ENCODE measurements around the gene FOXN4. TPM values are rescaled to one million over a fixed set of nuclear protein-coding genes. Genes with fewer than 3 reads are reported as not detected.

FOXN4 gene
- polyA plus RNA-seq, 6 donors from 2014 or later: not detected

GRCh38 chr12:109299849-109300248 lies 9.2 kb downstream of the FOXN4 start:
- no peak overlapping the region for H3K27ac Mint-ChIP-seq
- no peaks in the 10 kb centered on the region for H3K36me3 Mint-ChIP-seq
- no peak for ATAC-seq (ENCODE audit: low read depth in 2 of 2)
- no peaks in the 10 kb centered on the region for H3K4me1 Mint-ChIP-seq
- H3K9me3 Mint-ChIP-seq: peaks cover 0 to 2% (median 0%) of the 10 kb centered on the region in 7 donors
- no peak overlapping the region for H3K4me3 Mint-ChIP-seq
- peaks cover 22 to 59% (median 46%) of the 10 kb centered on the region in 3 donors for H3K27me3 Mint-ChIP-seq
- DNase-seq: no peak

GRCh38 chr12:109296431-109296830 lies 12.7 kb downstream of the FOXN4 start:
- H3K4me1 Mint-ChIP-seq: peaks cover 0 to 3% (median 2%) of the 10 kb centered on the region in 3 donors
- no peak for DNase-seq
- no peak overlapping the region for H3K27ac Mint-ChIP-seq
- ATAC-seq (ENCODE audit: low read depth in 2 of 2): no peak
- no peak overlapping the region for H3K4me3 Mint-ChIP-seq
- peaks cover 0 to 1% (median 0%) of the 10 kb centered on the region in 7 donors for H3K9me3 Mint-ChIP-seq
- peaks cover 20 to 50% (median 47%) of the 10 kb centered on the region in 3 donors for H3K27me3 Mint-ChIP-seq
- H3K36me3 Mint-ChIP-seq: no peaks in the 10 kb centered on the region

GRCh38 chr12:109295764-109296425 lies 13.2 kb downstream of the FOXN4 start:
- ATAC-seq (ENCODE audit: low read depth in 2 of 2): no peak
- Mint-ChIP-seq H3K4me1 (peaks cover 0 to 6% (median 2%) of the 10 kb centered on the region in 3 donors), H3K4me3 (peak overlapping the region in 1 of 8 donors; percentile 74)

GRCh38 chr12:109294286-109294796 lies 14.7 kb downstream of the FOXN4 start:
- no peaks in the 10 kb centered on the region for H3K36me3 Mint-ChIP-seq
- no peak overlapping the region for H3K27ac Mint-ChIP-seq
- DNase-seq (no peak), ATAC-seq (ENCODE audit: low read depth in 2 of 2) (no peak)
- H3K27me3 Mint-ChIP-seq: peaks cover 19 to 62% (median 60%) of the 10 kb centered on the region in 3 donors
- H3K4me1 Mint-ChIP-seq: peaks cover 0 to 6% (median 2%) of the 10 kb centered on the region in 3 donors
- peaks cover 0 to 3% (median 0%) of the 10 kb centered on the region in 7 donors for H3K9me3 Mint-ChIP-seq
- peak overlapping the region in 1 of 8 donors; percentile 57 for H3K4me3 Mint-ChIP-seq

More at GRCh38 chr12:109295764-109296425, 13.2 kb downstream of the FOXN4 start:
- peaks cover 0 to 1% (median 0%) of the 10 kb centered on the region in 7 donors for H3K9me3 Mint-ChIP-seq
- H3K27ac Mint-ChIP-seq: no peak overlapping the region
- H3K36me3 Mint-ChIP-seq: no peaks in the 10 kb centered on the region
- H3K27me3 Mint-ChIP-seq: peaks cover 16 to 52% (median 50%) of the 10 kb centered on the region in 3 donors
- no peak for DNase-seq

- peaks cover 0 to 4% (median 3%) of the 10 kb centered on the region in 7 donors for H3K9me3 Mint-ChIP-seq
- H3K27ac Mint-ChIP-seq: no peak overlapping the region
- no peak overlapping the region for H3K4me3 Mint-ChIP-seq
- peaks cover 18 to 67% (median 60%) of the 10 kb centered on the region in 3 donors for H3K27me3 Mint-ChIP-seq
- DNase-seq: no peak
- H3K36me3 Mint-ChIP-seq: no peaks in the 10 kb centered on the region
- peaks cover 0 to 6% (median 2%) of the 10 kb centered on the region in 3 donors for H3K4me1 Mint-ChIP-seq
- ATAC-seq (ENCODE audit: low read depth in 2 of 2): no peak
These were observed 16.0 kb downstream of the FOXN4 start for GRCh38 chr12:109293106-109293505.

- no peaks in the 10 kb centered on the region for H3K36me3 Mint-ChIP-seq
- no peak overlapping the region for H3K4me3 Mint-ChIP-seq
- DNase-seq: no peak
- H3K4me1 Mint-ChIP-seq: peaks cover 0 to 6% (median 2%) of the 10 kb centered on the region in 3 donors
- H3K27me3 Mint-ChIP-seq: peaks cover 18 to 73% (median 60%) of the 10 kb centered on the region in 3 donors
- no peak overlapping the region for H3K27ac Mint-ChIP-seq
- no peak for ATAC-seq (ENCODE audit: low read depth in 2 of 2)
- H3K9me3 Mint-ChIP-seq: peaks cover 0 to 4% (median 3%) of the 10 kb centered on the region in 7 donors
These were observed 16.8 kb downstream of the FOXN4 start for GRCh38 chr12:109292342-109292711.

- H3K4me1 Mint-ChIP-seq: peaks cover 0 to 6% (median 2%) of the 10 kb centered on the region in 3 donors
- peaks cover 0 to 4% (median 2%) of the 10 kb centered on the region in 7 donors for H3K9me3 Mint-ChIP-seq
- DNase-seq (no peak), ATAC-seq (ENCODE audit: low read depth in 2 of 2) (peak; percentile 27 to 30)
- H3K36me3 Mint-ChIP-seq: no peaks in the 10 kb centered on the region
- peak overlapping the region in 1 of 8 donors; percentile 14 for H3K4me3 Mint-ChIP-seq
- peaks cover 18 to 76% (median 57%) of the 10 kb centered on the region in 3 donors for H3K27me3 Mint-ChIP-seq
- no peak overlapping the region for H3K27ac Mint-ChIP-seq
These were observed 17.4 kb downstream of the FOXN4 start for GRCh38 chr12:109291521-109292341.

- no peaks in the 10 kb centered on the region for H3K36me3 Mint-ChIP-seq
- peaks cover 0 to 4% (median 2%) of the 10 kb centered on the region in 7 donors for H3K9me3 Mint-ChIP-seq
- H3K27ac Mint-ChIP-seq: no peak overlapping the region
- no peak for ATAC-seq (ENCODE audit: low read depth in 2 of 2)
- H3K4me1 Mint-ChIP-seq: peaks cover 0 to 6% (median 2%) of the 10 kb centered on the region in 3 donors
- H3K27me3 Mint-ChIP-seq: peaks cover 18 to 72% (median 51%) of the 10 kb centered on the region in 3 donors
- DNase-seq: no peak
- no peak overlapping the region for H3K4me3 Mint-ChIP-seq
These were observed 18.0 kb downstream of the FOXN4 start for GRCh38 chr12:109291117-109291516.

GRCh38 chr12:109290061-109290460 lies 19.0 kb downstream of the FOXN4 start:
- Mint-ChIP-seq H3K27ac (no peak overlapping the region), H3K4me3 (no peak overlapping the region), H3K4me1 (peaks cover 0 to 6% (median 2%) of the 10 kb centered on the region in 3 donors), H3K9me3 (peaks cover 0 to 5% (median 2%) of the 10 kb centered on the region in 7 donors), H3K27me3 (peaks cover 18 to 63% (median 43%) of the 10 kb centered on the region in 3 donors), H3K36me3 (no peaks in the 10 kb centered on the region)
- no peak for DNase-seq
- no peak for ATAC-seq (ENCODE audit: low read depth in 2 of 2)

GRCh38 chr12:109289551-109289950 lies 19.5 kb downstream of the FOXN4 start:
- no peak for DNase-seq
- no peak for ATAC-seq (ENCODE audit: low read depth in 2 of 2)
- peaks cover 0 to 10% (median 2%) of the 10 kb centered on the region in 3 donors for H3K4me1 Mint-ChIP-seq
- H3K36me3 Mint-ChIP-seq: no peaks in the 10 kb centered on the region
- H3K27me3 Mint-ChIP-seq: peaks cover 15 to 58% (median 38%) of the 10 kb centered on the region in 3 donors
- H3K27ac Mint-ChIP-seq: no peak overlapping the region
- peaks cover 0 to 10% (median 4%) of the 10 kb centered on the region in 7 donors for H3K9me3 Mint-ChIP-seq
- no peak overlapping the region for H3K4me3 Mint-ChIP-seq

GRCh38 chr12:109289004-109289403 lies 20.1 kb downstream of the FOXN4 start:
- Mint-ChIP-seq H3K36me3 (no peaks in the 10 kb centered on the region), H3K9me3 (peaks cover 0 to 12% (median 4%) of the 10 kb centered on the region in 7 donors), H3K4me3 (no peak overlapping the region), H3K4me1 (peaks cover 0 to 11% (median 2%) of the 10 kb centered on the region in 3 donors), H3K27me3 (peaks cover 12 to 53% (median 33%) of the 10 kb centered on the region in 3 donors), H3K27ac (no peak overlapping the region)
- DNase-seq: no peak
- no peak for ATAC-seq (ENCODE audit: low read depth in 2 of 2)

GRCh38 chr12:109288571-109288970 lies 20.5 kb downstream of the FOXN4 start:
- no peaks in the 10 kb centered on the region for H3K36me3 Mint-ChIP-seq
- peaks cover 12 to 48% (median 32%) of the 10 kb centered on the region in 3 donors for H3K27me3 Mint-ChIP-seq
- no peak overlapping the region for H3K27ac Mint-ChIP-seq
- H3K4me3 Mint-ChIP-seq: no peak overlapping the region
- peaks cover 0 to 11% (median 2%) of the 10 kb centered on the region in 3 donors for H3K4me1 Mint-ChIP-seq
- no peak for DNase-seq
- peaks cover 0 to 12% (median 4%) of the 10 kb centered on the region in 7 donors for H3K9me3 Mint-ChIP-seq
- no peak for ATAC-seq (ENCODE audit: low read depth in 2 of 2)

- ATAC-seq (ENCODE audit: low read depth in 2 of 2): no peak
- H3K9me3 Mint-ChIP-seq: peaks cover 0 to 12% (median 4%) of the 10 kb centered on the region in 7 donors
- H3K27me3 Mint-ChIP-seq: peaks cover 6 to 42% (median 26%) of the 10 kb centered on the region in 3 donors
- H3K27ac Mint-ChIP-seq: no peak overlapping the region
- peaks cover 0 to 11% (median 2%) of the 10 kb centered on the region in 3 donors for H3K4me1 Mint-ChIP-seq
- H3K4me3 Mint-ChIP-seq: peak overlapping the region in 1 of 8 donors; percentile 67
- no peak for DNase-seq
- H3K36me3 Mint-ChIP-seq: no peaks in the 10 kb centered on the region
These were observed 21.1 kb downstream of the FOXN4 start for GRCh38 chr12:109287811-109288469.

Data from naive B cell (primary cell).